MCF 10A (cell line): ENCODE measurements around the gene NR3C2. TPM values are rescaled to one million over a fixed set of nuclear protein-coding genes. Genes with fewer than 3 reads are reported as not detected.

Source experiments
- BruUV-seq: library from RNA; stranded (reverse); fragments of 400-500 nt; replicated peaks from 2 replicates; lab custom pipeline; 2021; lab: Mats Ljungman, UMichigan
- CTCF ChIA-PET: fragments of 300-600 bp; sonication (Branson Sonifier 250); formaldehyde crosslinking; extraction: SDS; loops from one replicate; lab custom pipeline; 2021; ENCODE audit warnings: antibody characterized with exemption, inconsistent platforms; lab: Yijun Ruan, JAX
- POLR2A ChIA-PET: fragments of 300-600, 350-650 bp; sonication (Branson Sonifier 250); formaldehyde crosslinking; extraction: SDS; loops from one replicate; lab custom pipeline; 2020; ENCODE audit warnings: antibody characterized with exemption, inconsistent platforms; lab: Yijun Ruan, JAX
- DNase-seq: peaks from one replicate; pipeline ENCODE4 v3.0.0-alpha.2; 2018; ENCODE audit not compliant: unreplicated experiment
- H3K27ac Mint-ChIP-seq: one replicate; pipeline ENCODE4 v1.8.0; 2022; ENCODE audit warnings: mild to moderate bottlenecking, low read depth, mixed read lengths; ENCODE audit not compliant: unreplicated experiment
- H3K27me3 Mint-ChIP-seq: one replicate; pipeline ENCODE4 v1.8.0; 2022; ENCODE audit warnings: mixed read lengths; ENCODE audit not compliant: insufficient read depth, unreplicated experiment
- H3K36me3 Mint-ChIP-seq: one replicate; pipeline ENCODE4 v1.8.0; 2022; ENCODE audit warnings: mild to moderate bottlenecking, moderate library complexity, mixed read lengths; ENCODE audit not compliant: insufficient read depth, unreplicated experiment
- H3K4me1 Mint-ChIP-seq: one replicate; pipeline ENCODE4 v1.8.0; 2022; ENCODE audit warnings: mixed read lengths; ENCODE audit not compliant: insufficient read depth, unreplicated experiment
- H3K4me3 Mint-ChIP-seq: one replicate; pipeline ENCODE4 v1.8.0; 2022; ENCODE audit warnings: mild to moderate bottlenecking, moderate library complexity, mixed read lengths; ENCODE audit not compliant: unreplicated experiment
- H3K9me3 Mint-ChIP-seq: one replicate; pipeline ENCODE4 v1.8.0; 2022; ENCODE audit warnings: mixed read lengths; ENCODE audit not compliant: unreplicated experiment
- intact Hi-C: fragments of 100-400 bp; cut with micrococcal nuclease; formaldehyde crosslinking; loops from 2 replicates; pipeline ENCODE4 v1.14.1; 2022
- total RNA-seq: library from RNA; stranded (reverse); gene quantifications from 2 replicates; pipeline ENCODE4 v1.2.3, GENCODE V29; 2022
- TF ChIP-seq, protein P1 (sequence below): fragments of 200-600 bp; IDR thresholded peaks from one replicate; pipeline ENCODE4 v1.8.0; 2022; ENCODE audit warnings: antibody characterized with exemption, mild to moderate bottlenecking; ENCODE audit not compliant: unreplicated experiment

NR3C2 gene
- total RNA-seq, 1 experiment from 2014 or later, result 0.21 TPM

DNA sequence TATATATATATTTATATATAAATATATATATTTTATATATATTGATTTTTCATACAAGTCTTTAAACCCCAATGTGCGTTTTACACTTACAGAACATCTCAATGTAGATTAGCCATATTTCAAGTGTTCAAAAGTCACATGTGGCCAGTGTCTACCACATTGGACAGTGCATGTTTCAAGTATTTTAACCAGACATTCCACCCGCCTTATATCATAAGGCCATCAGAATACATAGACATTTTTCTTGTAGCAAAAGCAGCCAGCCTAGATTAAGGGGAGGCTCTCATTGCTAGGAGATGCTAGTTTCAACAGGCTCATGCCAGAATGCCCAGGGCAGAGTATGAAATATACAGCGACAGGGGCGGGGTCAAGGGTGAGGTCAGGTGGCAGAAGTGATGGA is 202.0 kb downstream of the NR3C2 start:
- ChIA-PET CTCF (interaction anchor here (0.9 kb wide), 1 partner anchor 21 kb away, joined by 3 read pairs; no protein-coding TSS in a partner anchor), POLR2A (no interaction called here)
- intact Hi-C loops, result no loop called here
- Mint-ChIP-seq H3K4me3 (no peak overlapping the region), H3K9me3 (no peaks in the 10 kb centered on the region), H3K27me3 (no peaks in the 10 kb centered on the region), H3K36me3 (peaks cover 6% of the 10 kb centered on the region), H3K4me1 (no peaks in the 10 kb centered on the region), H3K27ac (no peak overlapping the region)
- TF ChIP-seq, protein P1, sequence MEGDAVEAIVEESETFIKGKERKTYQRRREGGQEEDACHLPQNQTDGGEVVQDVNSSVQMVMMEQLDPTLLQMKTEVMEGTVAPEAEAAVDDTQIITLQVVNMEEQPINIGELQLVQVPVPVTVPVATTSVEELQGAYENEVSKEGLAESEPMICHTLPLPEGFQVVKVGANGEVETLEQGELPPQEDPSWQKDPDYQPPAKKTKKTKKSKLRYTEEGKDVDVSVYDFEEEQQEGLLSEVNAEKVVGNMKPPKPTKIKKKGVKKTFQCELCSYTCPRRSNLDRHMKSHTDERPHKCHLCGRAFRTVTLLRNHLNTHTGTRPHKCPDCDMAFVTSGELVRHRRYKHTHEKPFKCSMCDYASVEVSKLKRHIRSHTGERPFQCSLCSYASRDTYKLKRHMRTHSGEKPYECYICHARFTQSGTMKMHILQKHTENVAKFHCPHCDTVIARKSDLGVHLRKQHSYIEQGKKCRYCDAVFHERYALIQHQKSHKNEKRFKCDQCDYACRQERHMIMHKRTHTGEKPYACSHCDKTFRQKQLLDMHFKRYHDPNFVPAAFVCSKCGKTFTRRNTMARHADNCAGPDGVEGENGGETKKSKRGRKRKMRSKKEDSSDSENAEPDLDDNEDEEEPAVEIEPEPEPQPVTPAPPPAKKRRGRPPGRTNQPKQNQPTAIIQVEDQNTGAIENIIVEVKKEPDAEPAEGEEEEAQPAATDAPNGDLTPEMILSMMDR, result no peak
- no TSS peak for BruUV-seq
- no peak for DNase-seq

DNA sequence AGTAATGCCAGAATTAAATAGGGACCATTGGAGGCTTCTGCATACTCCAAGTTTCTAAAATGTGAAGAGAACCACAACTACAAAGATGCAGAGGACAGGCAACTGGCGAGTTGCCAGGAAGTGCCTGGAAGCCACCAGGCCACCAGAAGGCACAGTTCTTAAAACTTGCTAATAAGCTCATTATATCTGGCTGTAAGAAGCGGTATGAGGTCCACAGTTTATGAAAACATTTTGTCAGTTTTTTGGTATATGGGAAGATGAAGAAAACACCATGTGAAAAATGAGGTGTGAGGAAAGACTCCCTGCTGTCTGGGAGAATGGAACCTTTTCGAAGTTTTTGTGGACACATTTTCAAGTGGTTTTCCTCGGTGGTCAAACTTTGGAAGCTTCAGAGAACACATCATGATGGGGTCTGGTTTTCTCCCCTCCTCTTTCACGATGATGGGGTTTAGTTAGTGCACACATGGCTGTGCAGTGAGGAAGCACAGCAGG is 202.7 kb downstream of the NR3C2 start:
- no TSS peak for BruUV-seq
- ChIA-PET POLR2A (interaction anchor here (0.7 kb wide), 1 partner anchor 74 kb away, joined by 3 read pairs; no protein-coding TSS in a partner anchor), CTCF (no interaction called here)
- intact Hi-C loops, result no loop called here
- DNase-seq, result peak; percentile 3
- TF ChIP-seq, protein P1, result no peak
- H3K27ac Mint-ChIP-seq, result no peak overlapping the region
- peaks cover 6% of the 10 kb centered on the region for H3K36me3 Mint-ChIP-seq
- H3K4me3 Mint-ChIP-seq, result no peak overlapping the region
- H3K27me3 Mint-ChIP-seq, result no peaks in the 10 kb centered on the region
- H3K4me1 Mint-ChIP-seq, result no peaks in the 10 kb centered on the region
- H3K9me3 Mint-ChIP-seq, result no peaks in the 10 kb centered on the region

DNA sequence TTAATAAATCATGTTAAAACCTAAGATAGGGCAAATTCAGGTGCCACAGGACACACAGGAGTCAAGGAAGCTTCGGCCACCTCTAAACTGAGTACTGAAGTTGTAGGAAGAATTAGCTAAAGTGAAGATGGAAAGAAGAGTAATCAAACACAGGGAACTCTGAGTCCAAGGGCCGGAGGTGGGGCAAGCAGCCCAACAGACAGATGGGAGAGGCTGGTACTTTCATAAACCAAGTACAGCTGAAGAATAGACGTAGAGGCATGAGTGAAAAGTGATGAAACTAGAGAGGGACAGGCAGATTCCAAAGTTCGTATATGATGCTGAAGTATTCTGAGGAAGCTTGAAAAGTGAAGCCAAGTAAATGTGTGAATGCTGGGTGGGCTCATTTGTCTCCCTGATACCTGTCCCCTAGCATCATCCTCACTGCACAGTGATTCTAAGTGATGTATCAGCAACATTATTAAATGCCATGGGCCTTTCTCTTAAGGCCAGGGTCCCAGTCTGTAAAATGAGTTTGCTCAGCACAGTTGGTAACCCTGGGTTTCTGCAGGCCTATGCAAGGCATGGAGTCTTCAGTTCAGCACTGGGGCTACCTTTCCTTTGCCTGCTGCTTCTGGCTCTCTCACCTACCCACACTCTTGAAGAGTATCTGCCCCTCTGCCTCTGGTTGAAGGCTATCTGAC is 203.3 kb downstream of the NR3C2 start:
- Mint-ChIP-seq H3K9me3 (no peaks in the 10 kb centered on the region), H3K4me1 (no peaks in the 10 kb centered on the region), H3K27ac (no peak overlapping the region), H3K27me3 (no peaks in the 10 kb centered on the region), H3K4me3 (no peak overlapping the region), H3K36me3 (peaks cover 6% of the 10 kb centered on the region)
- no peak for DNase-seq
- intact Hi-C loops, result no loop called here
- no TSS peak for BruUV-seq
- ChIA-PET CTCF (interaction anchor here (0.9 kb wide), 1 partner anchor 22 kb away, joined by 4 read pairs; no protein-coding TSS in a partner anchor), POLR2A (interaction anchor here (0.7 kb wide), 1 partner anchor 74 kb away, joined by 3 read pairs; no protein-coding TSS in a partner anchor)
- TF ChIP-seq, protein P1, result no peak

DNA sequence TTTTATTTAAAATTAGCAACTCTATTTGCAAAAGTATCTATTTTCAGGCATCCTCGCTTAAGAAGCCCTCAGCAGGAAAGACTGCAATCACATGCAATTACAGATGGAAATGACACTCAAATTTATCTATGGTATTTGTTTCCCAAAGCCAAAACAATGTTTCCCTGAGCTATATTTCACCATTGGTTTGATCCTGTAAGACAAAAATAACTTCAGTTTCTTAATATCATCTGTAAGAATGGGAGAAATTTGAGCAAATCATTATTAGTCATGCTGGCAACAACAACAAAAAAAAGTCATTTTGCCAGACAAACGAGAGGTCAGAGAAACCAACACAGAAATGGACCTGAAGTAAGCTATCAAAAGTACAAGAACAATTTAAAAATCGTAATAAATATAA is 204.1 kb downstream of the NR3C2 start:
- Mint-ChIP-seq H3K36me3 (peaks cover 6% of the 10 kb centered on the region), H3K27ac (no peak overlapping the region), H3K4me3 (no peak overlapping the region), H3K27me3 (no peaks in the 10 kb centered on the region), H3K9me3 (no peaks in the 10 kb centered on the region), H3K4me1 (no peaks in the 10 kb centered on the region)
- DNase-seq, result peak; percentile 38
- POLR2A ChIA-PET, result interaction anchor here (1.1 kb wide), 1 partner anchor 9 kb away, joined by 5 read pairs; no protein-coding TSS in a partner anchor
- CTCF ChIA-PET, result no interaction called here
- TF ChIP-seq, protein P1, result no peak
- no TSS peak for BruUV-seq
- intact Hi-C loops, result no loop called here
